Prostate gland (tissue), 2 donors: Measurements from ENCODE around the gene CELF2. TPM values are rescaled to one million over a fixed set of nuclear protein-coding genes. Genes with fewer than 3 reads are reported as not detected.
"Not testable (repeated sequence)": the region's sequence is repeated elsewhere in the genome, so short reads cannot be mapped to it uniquely, and the experiment has no call there.

Experiments used
- DNase-seq: peaks from one replicate; pipeline ENCODE4 v3.0.0-alpha.2; 2019; ENCODE audit warnings: low spot score
- H3K27ac ChIP-seq, 2 donors: fragments of 200-600 bp; sonication (generic); 2 replicates each; pipeline ENCODE4 v1.5.1; 2017 to 2019
- H3K27me3 ChIP-seq: fragments of 200-600 bp; sonication (generic); replicated peaks from 2 replicates; pipeline ENCODE4 v1.5.1; 2019; ENCODE audit not compliant: insufficient read depth
- H3K36me3 ChIP-seq, 2 donors: fragments of 200-600 bp; sonication (generic); 1 replicate in 1 of 2; 2 replicates in 1 of 2; pipeline versions ENCODE4 v1.5.1 to v1.8.1; 2017 to 2019
- H3K4me1 ChIP-seq: fragments of 200-600 bp; sonication (generic); replicated peaks from 2 replicates; pipeline ENCODE4 v1.5.1; 2019
- H3K4me3 ChIP-seq, 2 donors: fragments of 200-600 bp; sonication (generic); 2 replicates each; pipeline ENCODE4 v1.5.1; 2017 to 2019
- H3K9me3 ChIP-seq: fragments of 200-600 bp; sonication (generic); 2 replicates; pipeline ENCODE4 v1.5.1; 2017
- POLR2A ChIP-seq: fragments of 450-650 bp; IDR thresholded peaks from one replicate; pipeline ENCODE4 v1.6.1; 2016; ENCODE audit warnings: antibody characterized with exemption, mild to moderate bottlenecking
- POLR2AphosphoS5 ChIP-seq: sonication (generic); formaldehyde crosslinking; IDR thresholded peaks from one replicate; pipeline ENCODE4 v1.6.1; 2017; ENCODE audit warnings: antibody characterized with exemption
- WGBS: methylation state at CpG from one replicate; pipeline ENCODE4 v1.1.5; 2018; 5-methylcytosine and 5-hydroxymethylcytosine counted together
- intact Hi-C: fragments of 100-400 bp; cut with DNase I; formaldehyde crosslinking; loops from one replicate; pipeline ENCODE4 v1.14.2; 2022
- total RNA-seq, 2 donors: library from RNA; depleted of rRNA; stranded (reverse); fragments of >200 nt; gene quantifications; one replicate each; pipeline ENCODE4 v1.1.0, GENCODE V29; 2016
- TF ChIP-seq, protein P1 (sequence below), 4 experiments: fragments of 200-600 bp in 2 of 4; fragments of 450-650 bp in 2 of 4; sonication (generic) in 2 of 4; IDR thresholded peaks; 1 replicate in 3 of 4; 2 replicates in 1 of 4; pipeline ENCODE4 v1.5.1; 2016 to 2019; ENCODE audit warnings: antibody characterized with exemption in 4 of 4, mild to moderate bottlenecking in 2 of 4, moderate library complexity in 2 of 4

The CELF2 gene
- total RNA-seq, 2 donors from 2014 or later = 19.2 to 43.2 TPM

DNA sequence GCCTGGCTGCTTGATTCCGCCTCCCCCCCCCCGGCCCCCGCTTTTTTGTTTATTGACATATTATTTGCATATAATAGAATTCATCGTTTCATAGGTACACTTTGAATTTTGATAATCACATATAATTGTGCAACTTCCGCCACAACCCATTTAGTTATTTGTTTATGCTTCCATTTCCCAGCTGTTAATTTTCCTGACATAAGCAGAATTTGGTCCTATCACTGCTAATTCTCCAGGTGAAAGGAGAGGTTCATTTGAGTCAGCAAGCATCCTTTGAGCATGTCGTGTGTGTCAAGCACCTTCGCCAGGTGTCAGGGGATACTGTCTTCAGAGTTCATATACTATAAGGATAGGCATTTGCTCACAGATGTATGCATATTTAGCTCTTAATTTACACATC lies 102.2 kb downstream of the CELF2 start:
- no peak for DNase-seq
- H3K36me3 ChIP-seq = no peaks in the 10 kb centered on the region
- H3K27ac ChIP-seq = no peak overlapping the region
- TF ChIP-seq, protein P1, sequence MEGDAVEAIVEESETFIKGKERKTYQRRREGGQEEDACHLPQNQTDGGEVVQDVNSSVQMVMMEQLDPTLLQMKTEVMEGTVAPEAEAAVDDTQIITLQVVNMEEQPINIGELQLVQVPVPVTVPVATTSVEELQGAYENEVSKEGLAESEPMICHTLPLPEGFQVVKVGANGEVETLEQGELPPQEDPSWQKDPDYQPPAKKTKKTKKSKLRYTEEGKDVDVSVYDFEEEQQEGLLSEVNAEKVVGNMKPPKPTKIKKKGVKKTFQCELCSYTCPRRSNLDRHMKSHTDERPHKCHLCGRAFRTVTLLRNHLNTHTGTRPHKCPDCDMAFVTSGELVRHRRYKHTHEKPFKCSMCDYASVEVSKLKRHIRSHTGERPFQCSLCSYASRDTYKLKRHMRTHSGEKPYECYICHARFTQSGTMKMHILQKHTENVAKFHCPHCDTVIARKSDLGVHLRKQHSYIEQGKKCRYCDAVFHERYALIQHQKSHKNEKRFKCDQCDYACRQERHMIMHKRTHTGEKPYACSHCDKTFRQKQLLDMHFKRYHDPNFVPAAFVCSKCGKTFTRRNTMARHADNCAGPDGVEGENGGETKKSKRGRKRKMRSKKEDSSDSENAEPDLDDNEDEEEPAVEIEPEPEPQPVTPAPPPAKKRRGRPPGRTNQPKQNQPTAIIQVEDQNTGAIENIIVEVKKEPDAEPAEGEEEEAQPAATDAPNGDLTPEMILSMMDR (IDR thresholded peaks at IDR 0.05) = no peak
- TF ChIP-seq POLR2AphosphoS5 = no peak
- no peak for TF ChIP-seq POLR2A
- intact Hi-C loops = no loop called here
- H3K4me1 ChIP-seq = no peaks in the 10 kb centered on the region
- no peaks in the 10 kb centered on the region for H3K9me3 ChIP-seq
- H3K27me3 ChIP-seq = no peaks in the 10 kb centered on the region
- WGBS = 87% methylated on average over 7 of the region's 7 CpGs
- H3K4me3 ChIP-seq = no peak overlapping the region

DNA sequence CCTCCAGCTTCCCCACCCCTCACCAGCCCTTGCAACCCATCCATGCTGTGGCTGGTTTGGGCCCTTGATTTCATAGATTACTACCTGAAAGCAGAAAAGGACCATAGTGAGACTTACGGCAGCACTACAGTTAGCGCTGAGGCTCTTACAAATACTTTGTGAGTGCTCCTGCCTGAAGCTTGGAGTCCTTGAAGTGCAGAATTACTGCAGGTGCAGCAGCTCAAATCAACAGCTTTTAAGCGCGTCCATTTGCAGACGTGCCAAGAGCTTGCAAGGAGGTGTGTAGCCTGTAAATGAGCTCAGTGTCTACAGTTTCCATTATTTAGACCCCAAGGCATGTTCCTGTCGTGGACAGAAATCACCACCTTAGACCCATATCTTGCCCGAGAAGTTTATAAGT lies 103.0 kb downstream of the CELF2 start:
- DNase-seq = no peak
- Histone ChIP-seq H3K4me3 (no peak overlapping the region), H3K27me3 (no peaks in the 10 kb centered on the region), H3K27ac (no peak overlapping the region), H3K4me1 (no peaks in the 10 kb centered on the region), H3K36me3 (no peaks in the 10 kb centered on the region), H3K9me3 (no peaks in the 10 kb centered on the region)
- intact Hi-C loops = no loop called here
- TF ChIP-seq POLR2AphosphoS5 = no peak
- no peak for TF ChIP-seq POLR2A
- TF ChIP-seq, protein P1 (IDR thresholded peaks at IDR 0.05) = no peak
- WGBS = 91% methylated on average over 7 of the region's 7 CpGs

DNA sequence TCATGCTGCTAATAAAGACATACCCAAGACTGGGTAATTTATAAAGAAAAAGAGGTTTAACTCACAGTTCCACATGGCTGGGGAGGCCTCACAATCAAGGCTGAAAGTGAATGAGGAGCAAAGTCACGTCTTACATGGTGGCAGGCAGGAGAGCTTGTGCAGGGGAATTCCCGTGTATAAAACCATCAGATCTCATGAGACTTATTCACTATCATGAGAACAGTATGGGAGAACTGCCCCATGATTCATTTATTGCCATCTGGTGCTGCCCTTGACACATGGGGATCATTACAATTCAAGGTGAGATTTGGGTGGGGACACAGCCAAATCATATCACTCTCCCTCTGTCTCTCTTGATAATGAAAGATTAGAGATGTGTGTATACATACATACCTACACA lies 106.2 kb downstream of the CELF2 start:
- WGBS = 48% methylated on average over 2 of the region's 2 CpGs

DNA sequence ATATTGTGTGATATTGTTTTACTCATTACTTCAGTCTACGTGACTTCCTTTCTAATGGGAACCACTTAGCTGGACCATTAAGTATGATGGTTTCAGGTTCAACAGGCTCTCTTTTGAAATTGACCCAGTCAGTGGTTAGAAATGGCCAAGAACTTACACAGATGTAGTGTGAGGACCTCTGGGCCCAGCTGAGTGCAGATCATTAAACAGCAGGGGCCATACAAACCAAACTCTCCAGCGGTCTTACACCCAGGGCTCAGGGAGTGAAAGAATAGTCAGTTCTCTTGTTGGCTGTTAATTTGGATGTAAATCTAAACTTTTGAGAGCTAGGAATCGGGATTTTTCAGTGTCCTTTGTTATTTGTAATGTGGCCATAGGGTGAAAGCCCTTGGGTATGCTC lies 107.3 kb downstream of the CELF2 start:
- Histone ChIP-seq H3K27ac (no peak overlapping the region), H3K27me3 (no peaks in the 10 kb centered on the region), H3K4me1 (no peaks in the 10 kb centered on the region), H3K9me3 (no peaks in the 10 kb centered on the region), H3K36me3 (no peaks in the 10 kb centered on the region), H3K4me3 (no peak overlapping the region)
- DNase-seq = no peak
- WGBS = 93% methylated on average over 3 of the region's 3 CpGs
- intact Hi-C loops = no loop called here
- TF ChIP-seq, protein P1 (IDR thresholded peaks at IDR 0.05) = no peak
- TF ChIP-seq POLR2AphosphoS5 (no peak), POLR2A (no peak)

More for the DNA sequence above, 106.2 kb downstream of the CELF2 start:
- H3K4me3 ChIP-seq, DNase-seq, intact Hi-C loops, H3K9me3 ChIP-seq, H3K27me3 ChIP-seq, H3K4me1 ChIP-seq, H3K27ac ChIP-seq, H3K36me3 ChIP-seq: not testable (repeated sequence)

DNA sequence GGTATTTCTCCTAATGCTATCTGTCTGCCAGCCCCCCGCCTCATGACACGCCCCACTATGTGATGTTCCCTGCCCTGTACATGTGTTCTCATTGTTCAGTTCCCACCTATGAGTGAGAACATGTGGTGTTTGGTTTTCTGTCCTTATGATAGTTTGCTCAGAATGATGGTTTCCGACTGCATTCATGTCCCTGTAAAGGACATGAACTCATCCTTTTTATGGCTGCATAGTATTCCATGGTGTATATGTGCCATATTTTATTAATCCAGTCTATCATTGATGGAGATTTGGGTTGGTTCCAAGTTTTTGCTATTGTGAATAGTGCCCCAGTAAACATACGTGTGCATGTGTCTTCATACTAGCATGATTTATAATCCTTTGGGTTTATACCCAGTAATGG lies 109.3 kb downstream of the CELF2 start:
- H3K4me3 ChIP-seq, intact Hi-C loops, H3K36me3 ChIP-seq, H3K9me3 ChIP-seq, H3K4me1 ChIP-seq, DNase-seq, H3K27ac ChIP-seq, H3K27me3 ChIP-seq: not testable (repeated sequence)
- WGBS = 97% methylated on average over 4 of the region's 4 CpGs

DNA sequence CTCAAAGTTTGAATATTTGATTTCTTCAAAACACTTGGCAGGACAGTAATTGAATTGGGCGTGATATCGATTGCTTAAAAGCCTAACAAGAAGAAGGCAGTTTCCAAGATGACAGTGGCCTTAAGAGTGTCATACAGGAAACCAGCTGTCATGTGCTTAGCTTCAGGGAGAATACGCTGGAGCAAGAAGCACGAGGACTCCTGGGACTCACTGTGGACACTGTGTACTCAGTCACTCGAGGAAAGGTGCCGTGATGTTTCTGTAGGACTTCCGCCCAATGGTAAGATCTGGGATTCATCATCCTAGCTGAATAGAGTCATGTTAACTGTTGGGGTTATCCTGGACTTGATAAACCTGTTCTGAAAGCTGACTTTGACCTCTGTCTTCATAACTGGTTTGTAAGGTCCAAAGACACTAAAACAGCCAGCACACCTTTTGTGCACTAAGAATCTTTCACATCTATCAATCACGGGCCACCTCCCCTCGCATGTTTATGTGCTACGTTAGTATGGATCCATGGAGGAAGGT lies 113.5 kb downstream of the CELF2 start:
- H3K9me3 ChIP-seq = no peaks in the 10 kb centered on the region
- DNase-seq = no peak
- WGBS = 87% methylated on average over 10 of the region's 10 CpGs
- no peaks in the 10 kb centered on the region for H3K27me3 ChIP-seq
- intact Hi-C loops = no loop called here
- H3K4me1 ChIP-seq = no peaks in the 10 kb centered on the region
- H3K27ac ChIP-seq = no peak overlapping the region
- no peak for TF ChIP-seq POLR2A
- no peak for TF ChIP-seq POLR2AphosphoS5
- TF ChIP-seq, protein P1 (IDR thresholded peaks at IDR 0.05) = no peak
- H3K36me3 ChIP-seq = no peaks in the 10 kb centered on the region
- H3K4me3 ChIP-seq = no peak overlapping the region
